HEK293 (cell line): ENCODE measurements around the gene ALDH4A1.

Experiments used
- KLF17 ChIP-seq: fragments of 450-650 bp; formaldehyde crosslinking; IDR thresholded peaks from 2 replicates; pipeline ENCODE4 v1.5.1; 2016; ENCODE audit warnings: missing biosample characterization, missing genetic modification characterization
- PRDM10 ChIP-seq: fragments of 450-650 bp; formaldehyde crosslinking; IDR thresholded peaks from 2 replicates; pipeline ENCODE4 v1.5.1; 2016; ENCODE audit warnings: missing biosample characterization, missing genetic modification characterization
- PRDM2 ChIP-seq: fragments of 450-650 bp; formaldehyde crosslinking; IDR thresholded peaks from 2 replicates; pipeline ENCODE4 v1.5.1; 2016; ENCODE audit warnings: missing biosample characterization, missing genetic modification characterization, borderline replicate concordance
- SALL2 ChIP-seq: fragments of 450-650 bp; formaldehyde crosslinking; IDR thresholded peaks from 2 replicates; pipeline ENCODE4 v1.5.0; 2017; ENCODE audit warnings: missing biosample characterization, mild to moderate bottlenecking, missing genetic modification characterization, borderline replicate concordance
- YY2 ChIP-seq: fragments of 450-650 bp; formaldehyde crosslinking; IDR thresholded peaks from 2 replicates; pipeline ENCODE4 v1.5.1; 2016; ENCODE audit warnings: missing biosample characterization, missing genetic modification characterization
- ZBTB17 ChIP-seq: fragments of 450-650 bp; formaldehyde crosslinking; IDR thresholded peaks from 2 replicates; pipeline ENCODE4 v1.5.1; 2016; ENCODE audit warnings: missing biosample characterization, missing genetic modification characterization
- ZBTB49 ChIP-seq: fragments of 450-650 bp; formaldehyde crosslinking; IDR thresholded peaks from 2 replicates; pipeline ENCODE4 v1.5.1; 2016; ENCODE audit warnings: missing biosample characterization, missing genetic modification characterization, low read depth
- ZFP3 ChIP-seq: fragments of 450-650 bp; formaldehyde crosslinking; IDR thresholded peaks from 2 replicates; pipeline ENCODE4 v1.5.1; 2016; ENCODE audit warnings: low read depth, missing biosample characterization, missing genetic modification characterization
- ZFP37 ChIP-seq: fragments of 450-650 bp; formaldehyde crosslinking; IDR thresholded peaks from 2 replicates; pipeline ENCODE4 v1.5.1; 2016; ENCODE audit warnings: missing biosample characterization, missing genetic modification characterization
- ZNF121 ChIP-seq: fragments of 450-650 bp; formaldehyde crosslinking; IDR thresholded peaks from 2 replicates; pipeline ENCODE4 v1.5.1; 2016; ENCODE audit warnings: missing biosample characterization, missing genetic modification characterization
- ZNF202 ChIP-seq: fragments of 450-650 bp; formaldehyde crosslinking; IDR thresholded peaks from 2 replicates; pipeline ENCODE4 v1.5.1; 2016; ENCODE audit warnings: missing biosample characterization, missing genetic modification characterization, borderline replicate concordance
- ZNF518A ChIP-seq: fragments of 450-650 bp; formaldehyde crosslinking; conservative IDR thresholded peaks from 2 replicates; pipeline ENCODE4 v1.5.1; 2016; ENCODE audit warnings: low read depth, missing biosample characterization, missing genetic modification characterization
- ZNF558 ChIP-seq: fragments of 450-650 bp; formaldehyde crosslinking; IDR thresholded peaks from 2 replicates; pipeline ENCODE4 v1.5.1; 2016; ENCODE audit warnings: missing biosample characterization, missing genetic modification characterization
- ZNF658 ChIP-seq: fragments of 450-650 bp; formaldehyde crosslinking; IDR thresholded peaks from 2 replicates; pipeline ENCODE4; 2016; ENCODE audit warnings: missing biosample characterization, missing genetic modification characterization
- ZNF792 ChIP-seq: fragments of 450-650 bp; formaldehyde crosslinking; IDR thresholded peaks from 2 replicates; pipeline ENCODE4 v1.5.1; 2016; ENCODE audit warnings: missing biosample characterization, missing genetic modification characterization
- TF ChIP-seq, protein P1 (sequence below): fragments of 450-650 bp; formaldehyde crosslinking; IDR thresholded peaks from 2 replicates; pipeline ENCODE4 v1.5.1; 2017; ENCODE audit warnings: missing biosample characterization, missing genetic modification characterization

ALDH4A1 gene

GRCh38 chr1:18858070-18858688, 44.2 kb downstream of the ALDH4A1 start (continued):
- TF ChIP-seq ZFP3 (tag by site-specific recombination) = no peak
- TF ChIP-seq PRDM10 = no peak
- no peak for TF ChIP-seq ZNF558 (tag by site-specific recombination)
- no peak for TF ChIP-seq ZNF518A (tag by site-specific recombination)
- no peak for TF ChIP-seq ZFP37 (tag by site-specific recombination)
- 0 out of 2 replicates have a peak, but pooled peaks have one; percentile 25 for TF ChIP-seq PRDM2 (tag by site-specific recombination)
- no peak for TF ChIP-seq ZNF202 (tag by site-specific recombination)
- no peak for TF ChIP-seq ZBTB17
- TF ChIP-seq SALL2 (tag by site-specific recombination) = 0 out of 2 replicates have a peak, but pooled peaks have one; percentile 32
- no peak for TF ChIP-seq ZBTB49 (tag by site-specific recombination)
- TF ChIP-seq YY2 (tag by site-specific recombination) = peak; percentile 52
- no peak for TF ChIP-seq ZNF792 (tag by site-specific recombination)
- TF ChIP-seq KLF17 (tag by site-specific recombination) = no peak
- TF ChIP-seq, protein P1, sequence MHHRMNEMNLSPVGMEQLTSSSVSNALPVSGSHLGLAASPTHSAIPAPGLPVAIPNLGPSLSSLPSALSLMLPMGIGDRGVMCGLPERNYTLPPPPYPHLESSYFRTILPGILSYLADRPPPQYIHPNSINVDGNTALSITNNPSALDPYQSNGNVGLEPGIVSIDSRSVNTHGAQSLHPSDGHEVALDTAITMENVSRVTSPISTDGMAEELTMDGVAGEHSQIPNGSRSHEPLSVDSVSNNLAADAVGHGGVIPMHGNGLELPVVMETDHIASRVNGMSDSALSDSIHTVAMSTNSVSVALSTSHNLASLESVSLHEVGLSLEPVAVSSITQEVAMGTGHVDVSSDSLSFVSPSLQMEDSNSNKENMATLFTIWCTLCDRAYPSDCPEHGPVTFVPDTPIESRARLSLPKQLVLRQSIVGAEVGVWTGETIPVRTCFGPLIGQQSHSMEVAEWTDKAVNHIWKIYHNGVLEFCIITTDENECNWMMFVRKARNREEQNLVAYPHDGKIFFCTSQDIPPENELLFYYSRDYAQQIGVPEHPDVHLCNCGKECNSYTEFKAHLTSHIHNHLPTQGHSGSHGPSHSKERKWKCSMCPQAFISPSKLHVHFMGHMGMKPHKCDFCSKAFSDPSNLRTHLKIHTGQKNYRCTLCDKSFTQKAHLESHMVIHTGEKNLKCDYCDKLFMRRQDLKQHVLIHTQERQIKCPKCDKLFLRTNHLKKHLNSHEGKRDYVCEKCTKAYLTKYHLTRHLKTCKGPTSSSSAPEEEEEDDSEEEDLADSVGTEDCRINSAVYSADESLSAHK (tag by site-specific recombination) = no peak
- TF ChIP-seq ZNF658 (tag by site-specific recombination) = peak; percentile 85
- no peak for TF ChIP-seq ZNF121 (tag by site-specific recombination)
